Parietal lobe (tissue), 2 donors: Measurements from ENCODE around the gene C17orf67. TPM values are rescaled to one million over a fixed set of nuclear protein-coding genes. Genes with fewer than 3 reads are reported as not detected.

Experiments
- small RNA-seq: library from RNA; depleted of rRNA; stranded (forward); fragments of <200 nt; gene quantifications from one replicate; pipeline ENCODE3, GENCODE V24; 2014; ENCODE audit warnings: low replicate concordance
- total RNA-seq: library from RNA; depleted of rRNA; stranded (reverse); fragments of >200 nt; gene quantifications from one replicate; pipeline ENCODE4 v1.2.3, GENCODE V29; 2014

C17orf67 gene
- total RNA-seq, result 1.3 TPM

GRCh38 chr17:56833809-56834379 is at the start of gene C17orf67, which contains the start of gene DGKE:
TSS of gene C17orf67 (minus strand) at chr17:56833920. CDS start at chr17:56815810, 18,110 bp downstream.
TSS of gene DGKE (plus strand) at chr17:56834151. CDS start at chr17:56834796, 645 bp downstream.

Small RNA genes lying within 50 kb of the gene (small RNA-seq; reads per million reads assigned to genes)
- not detected for gene RNU6-1158P

Other genes with a start within 250 kb of the C17orf67 start
- gene NOG, start 240.2 kb downstream of the C17orf67 start, total RNA-seq, result 3.1 TPM
- 36.9 TPM for gene DGKE, start 231 bp upstream of the C17orf67 start, total RNA-seq
- gene TRIM25, start 80.1 kb upstream of the C17orf67 start, total RNA-seq, result 3.8 TPM
- gene COIL, start 127.1 kb upstream of the C17orf67 start, total RNA-seq, result 18.5 TPM
- 3.4 TPM for gene SCPEP1, start 144.2 kb upstream of the C17orf67 start, total RNA-seq